ENCODE measurements around the gene CD163L1.

- TF ChIP-seq CTCF (IDR thresholded peaks at IDR 0.05; ENCODE audit: low read depth, low read length) = no peak
- no peak for TF ChIP-seq MYC (IDR thresholded peaks at IDR 0.05; ENCODE audit: low read depth, low read length)
Measured at GRCh38 chr12:7322599-7322998, 121.4 kb downstream of the CD163L1 start.
